Astrocyte (in vitro differentiated cells and primary cell): Measurements from ENCODE around the gene ARHGEF3. TPM values are rescaled to one million over a fixed set of nuclear protein-coding genes. Genes with fewer than 3 reads are reported as not detected.

Experiments
- DNase-seq: peaks from one replicate; pipeline ENCODE4 v3.0.0-alpha.2; 2010; ENCODE audit warnings: low read depth
- FAIRE-seq: peaks from 2 replicates; lab custom pipeline; 2011; peaks lifted over from hg19 to GRCh38; lab: Jason Lieb, UNC
- H2AFZ ChIP-seq: 2 replicates; pipeline ENCODE4 v1.6.0; 2012; ENCODE audit warnings: low read depth, low read length, inconsistent platforms
- H3K27ac ChIP-seq: 2 replicates; pipeline ENCODE4 v1.5.1; 2011; ENCODE audit warnings: low read depth, low read length, inconsistent platforms
- H3K27me3 ChIP-seq: 2 replicates; pipeline ENCODE4 v1.6.0; 2011; ENCODE audit warnings: low read length, inconsistent platforms; ENCODE audit not compliant: insufficient read depth
- H3K36me3 ChIP-seq: 2 replicates; pipeline ENCODE4 v1.5.1; 2011; ENCODE audit warnings: low read length, inconsistent platforms; ENCODE audit not compliant: insufficient read depth
- H3K4me1 ChIP-seq: 2 replicates; pipeline ENCODE4 v1.5.1; 2011; ENCODE audit warnings: low read length, inconsistent platforms; ENCODE audit not compliant: insufficient read depth
- H3K4me2 ChIP-seq: 2 replicates; pipeline ENCODE4 v1.6.0; 2012; ENCODE audit warnings: low read length, inconsistent platforms
- H3K4me3 ChIP-seq: 2 replicates; pipeline ENCODE4 v1.5.1; 2011; ENCODE audit warnings: low read depth, mild to moderate bottlenecking, low read length, inconsistent platforms; ENCODE audit not compliant: insufficient read depth
- H3K79me2 ChIP-seq: 2 replicates; pipeline ENCODE4 v1.6.0; 2012; ENCODE audit warnings: mild to moderate bottlenecking, low read length, inconsistent platforms; ENCODE audit not compliant: insufficient read depth
- H3K9ac ChIP-seq: 2 replicates; pipeline ENCODE4 v1.6.0; 2012; ENCODE audit warnings: mild to moderate bottlenecking, low read length, inconsistent platforms
- H3K9me3 ChIP-seq: 2 replicates; pipeline ENCODE4 v1.5.1; 2012; ENCODE audit warnings: low read depth, mild to moderate bottlenecking, low read length, inconsistent platforms; ENCODE audit not compliant: insufficient read depth
- H4K20me1 ChIP-seq: 2 replicates; pipeline ENCODE4 v1.6.0; 2012; ENCODE audit warnings: low read length, inconsistent platforms; ENCODE audit not compliant: insufficient read depth
- H3K27ac Mint-ChIP-seq: one replicate; pipeline ENCODE4 v1.8.0; 2021; ENCODE audit warnings: mild to moderate bottlenecking, mixed read lengths; ENCODE audit not compliant: unreplicated experiment
- H3K27me3 Mint-ChIP-seq: one replicate; pipeline ENCODE4 v1.8.0; 2021; ENCODE audit warnings: low read depth, mixed read lengths; ENCODE audit not compliant: unreplicated experiment
- H3K36me3 Mint-ChIP-seq: one replicate; pipeline ENCODE4 v1.8.0; 2021; ENCODE audit warnings: low read depth, mixed read lengths; ENCODE audit not compliant: unreplicated experiment
- H3K4me1 Mint-ChIP-seq: one replicate; pipeline ENCODE4 v1.8.0; 2021; ENCODE audit warnings: low read depth, mixed read lengths; ENCODE audit not compliant: unreplicated experiment
- H3K4me3 Mint-ChIP-seq: one replicate; pipeline ENCODE4 v1.8.0; 2021; ENCODE audit warnings: mild to moderate bottlenecking, moderate library complexity, mixed read lengths; ENCODE audit not compliant: unreplicated experiment
- H3K9me3 Mint-ChIP-seq: one replicate; pipeline ENCODE4 v1.8.0; 2021; ENCODE audit warnings: mild to moderate bottlenecking, mixed read lengths; ENCODE audit not compliant: unreplicated experiment
- EZH2 ChIP-seq: IDR thresholded peaks from 2 replicates; pipeline ENCODE4 v1.6.1; 2012; ENCODE audit warnings: mild to moderate bottlenecking, low read length, inconsistent platforms; ENCODE audit not compliant: insufficient read depth
- total RNA-seq: library from RNA; stranded (reverse); gene quantifications from 2 replicates; pipeline ENCODE4 v1.2.1, GENCODE V29; 2021
- TF ChIP-seq, protein P1 (sequence below): IDR thresholded peaks from 2 replicates; pipeline ENCODE4 v1.5.1; 2011; ENCODE audit warnings: low read depth, mild to moderate bottlenecking, inconsistent platforms, low read length, moderate library complexity; ENCODE audit not compliant: insufficient read depth

ARHGEF3 gene
- total RNA-seq, 1 donor from 2014 or later, result 14.9 TPM

DNA sequence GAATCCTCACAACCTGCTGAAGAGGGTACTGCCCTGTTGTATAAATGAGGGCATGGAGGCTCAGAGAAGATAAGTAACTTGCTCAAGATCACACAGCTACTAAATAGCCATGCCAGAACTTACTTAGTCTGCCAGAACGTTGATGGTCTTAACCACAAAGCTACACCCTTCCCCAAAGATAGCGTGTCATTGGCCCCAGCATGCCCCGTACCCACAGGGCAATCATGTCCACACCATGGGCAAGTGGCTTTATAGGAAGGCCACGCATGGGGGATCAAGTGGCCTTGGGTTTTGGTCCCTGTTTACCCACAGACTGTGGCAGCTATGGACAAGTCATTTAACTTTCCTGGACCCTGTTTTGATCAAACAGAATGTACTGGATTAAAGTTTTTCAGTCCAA, 15.9 kb upstream of the ARHGEF3 start:
- Histone ChIP-seq H2AFZ (no peak overlapping the region), H4K20me1 (no peaks in the 10 kb centered on the region), H3K4me3 (no peak overlapping the region), H3K9ac (no peak overlapping the region), H3K9me3 (no peaks in the 10 kb centered on the region), H3K4me1 (peaks cover 7% of the 10 kb centered on the region), H3K79me2 (no peaks in the 10 kb centered on the region), H3K27ac (no peak overlapping the region), H3K4me2 (no peak overlapping the region), H3K27me3 (no peaks in the 10 kb centered on the region), H3K36me3 (no peaks in the 10 kb centered on the region)
- Mint-ChIP-seq H3K4me1 (peaks cover 10% of the 10 kb centered on the region), H3K27me3 (peaks cover 4% of the 10 kb centered on the region), H3K9me3 (no peaks in the 10 kb centered on the region), H3K27ac (no peak overlapping the region), H3K4me3 (no peak overlapping the region), H3K36me3 (no peaks in the 10 kb centered on the region)
- FAIRE-seq, result no peak
- TF ChIP-seq, protein P1, sequence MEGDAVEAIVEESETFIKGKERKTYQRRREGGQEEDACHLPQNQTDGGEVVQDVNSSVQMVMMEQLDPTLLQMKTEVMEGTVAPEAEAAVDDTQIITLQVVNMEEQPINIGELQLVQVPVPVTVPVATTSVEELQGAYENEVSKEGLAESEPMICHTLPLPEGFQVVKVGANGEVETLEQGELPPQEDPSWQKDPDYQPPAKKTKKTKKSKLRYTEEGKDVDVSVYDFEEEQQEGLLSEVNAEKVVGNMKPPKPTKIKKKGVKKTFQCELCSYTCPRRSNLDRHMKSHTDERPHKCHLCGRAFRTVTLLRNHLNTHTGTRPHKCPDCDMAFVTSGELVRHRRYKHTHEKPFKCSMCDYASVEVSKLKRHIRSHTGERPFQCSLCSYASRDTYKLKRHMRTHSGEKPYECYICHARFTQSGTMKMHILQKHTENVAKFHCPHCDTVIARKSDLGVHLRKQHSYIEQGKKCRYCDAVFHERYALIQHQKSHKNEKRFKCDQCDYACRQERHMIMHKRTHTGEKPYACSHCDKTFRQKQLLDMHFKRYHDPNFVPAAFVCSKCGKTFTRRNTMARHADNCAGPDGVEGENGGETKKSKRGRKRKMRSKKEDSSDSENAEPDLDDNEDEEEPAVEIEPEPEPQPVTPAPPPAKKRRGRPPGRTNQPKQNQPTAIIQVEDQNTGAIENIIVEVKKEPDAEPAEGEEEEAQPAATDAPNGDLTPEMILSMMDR, result no peak
- TF ChIP-seq EZH2, result no peak
- no peak for DNase-seq

DNA sequence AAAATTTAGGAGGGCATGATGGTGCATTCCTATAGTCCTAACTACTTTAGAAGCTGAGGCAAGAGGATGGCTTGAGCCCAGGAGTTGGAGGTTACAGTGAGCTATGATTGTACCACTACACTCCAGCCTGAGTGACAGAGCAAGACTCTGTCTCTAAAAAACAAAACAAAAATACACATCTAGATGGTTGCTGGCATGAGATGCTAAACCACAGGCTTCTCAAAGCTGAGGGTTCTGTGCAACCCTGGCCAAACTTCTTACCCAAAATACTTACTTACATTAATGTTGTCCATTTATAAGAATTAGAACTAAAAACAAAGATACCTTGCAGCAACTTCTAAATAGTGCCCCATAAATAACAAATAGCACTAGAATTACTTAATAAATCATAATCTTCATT, 14.3 kb upstream of the ARHGEF3 start:
- Histone ChIP-seq H2AFZ (no peak overlapping the region), H3K9ac (no peak overlapping the region)

DNA sequence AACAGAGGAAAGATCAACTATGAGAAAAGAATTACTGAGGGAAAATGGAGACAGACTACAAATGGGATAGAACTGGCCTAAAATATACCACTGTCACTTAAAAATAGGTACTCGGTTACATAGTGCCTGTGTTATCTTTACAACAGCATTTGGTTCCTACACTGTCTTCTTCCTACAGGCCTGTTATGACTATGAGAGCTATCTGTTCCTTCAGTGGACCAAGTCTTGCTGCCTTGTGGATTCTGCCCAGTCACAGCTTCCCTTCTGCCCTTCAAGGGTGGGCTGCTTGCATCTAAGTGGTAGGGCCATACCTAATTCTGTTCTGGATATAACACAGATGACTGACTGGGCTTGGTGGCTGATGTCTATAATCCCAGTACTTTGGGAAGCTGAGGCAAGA, 13.8 kb upstream of the ARHGEF3 start:
- H3K4me1 ChIP-seq, result peaks cover 7% of the 10 kb centered on the region
- no peak overlapping the region for H3K4me2 ChIP-seq
- H3K4me3 ChIP-seq, result no peak overlapping the region
- H3K9me3 ChIP-seq, result no peaks in the 10 kb centered on the region
- H3K79me2 ChIP-seq, result no peaks in the 10 kb centered on the region
- Mint-ChIP-seq H3K27ac (no peak overlapping the region), H3K4me1 (peaks cover 13% of the 10 kb centered on the region), H3K4me3 (no peak overlapping the region), H3K27me3 (peaks cover 4% of the 10 kb centered on the region), H3K36me3 (no peaks in the 10 kb centered on the region), H3K9me3 (no peaks in the 10 kb centered on the region)
- DNase-seq (no peak), FAIRE-seq (no peak)
- H4K20me1 ChIP-seq, result no peaks in the 10 kb centered on the region
- TF ChIP-seq, protein P1, result no peak
- no peak for TF ChIP-seq EZH2
- H2AFZ ChIP-seq, result no peak overlapping the region
- no peak overlapping the region for H3K27ac ChIP-seq
- H3K9ac ChIP-seq, result no peak overlapping the region
- H3K27me3 ChIP-seq, result no peaks in the 10 kb centered on the region
- no peaks in the 10 kb centered on the region for H3K36me3 ChIP-seq

More for the DNA sequence above, 14.3 kb upstream of the ARHGEF3 start:
- Histone ChIP-seq H4K20me1 (no peaks in the 10 kb centered on the region), H3K4me1 (peaks cover 7% of the 10 kb centered on the region), H3K9me3 (no peaks in the 10 kb centered on the region), H3K79me2 (no peaks in the 10 kb centered on the region), H3K36me3 (no peaks in the 10 kb centered on the region), H3K27ac (no peak overlapping the region), H3K4me3 (no peak overlapping the region), H3K27me3 (no peaks in the 10 kb centered on the region), H3K4me2 (no peak overlapping the region)
- DNase-seq (no peak), FAIRE-seq (no peak)
- H3K36me3 Mint-ChIP-seq, result no peaks in the 10 kb centered on the region
- H3K4me3 Mint-ChIP-seq, result no peak overlapping the region
- H3K9me3 Mint-ChIP-seq, result no peaks in the 10 kb centered on the region
- H3K27me3 Mint-ChIP-seq, result peaks cover 4% of the 10 kb centered on the region
- H3K27ac Mint-ChIP-seq, result no peak overlapping the region
- H3K4me1 Mint-ChIP-seq, result peaks cover 13% of the 10 kb centered on the region
- no peak for TF ChIP-seq EZH2
- TF ChIP-seq, protein P1, result no peak
